ENCODE data around the gene COPB1.

- TF ChIP-seq USF2 (IDR thresholded peaks at IDR 0.05; ENCODE audit: low read depth, low read length) (no peak), USF2 (CRISPR knock-in tag; IDR thresholded peaks at IDR 0.05; ENCODE audit: borderline replicate concordance) (no peak), EZH2 (conservative IDR thresholded peaks at IDR 0.05; ENCODE audit: low read depth, low read length) (no peak), CREB1 (IDR thresholded peaks at IDR 0.05) (no peak), CREB1 (CRISPR knock-in tag; IDR thresholded peaks at IDR 0.05) (no peak), SP4 (CRISPR knock-in tag; IDR thresholded peaks at IDR 0.05) (no peak), ARNTL (CRISPR knock-in tag; IDR thresholded peaks at IDR 0.05) (no peak), DPF2 (CRISPR knock-in tag; IDR thresholded peaks at IDR 0.05; ENCODE audit: borderline replicate concordance, low read depth) (no peak)
Observed at GRCh38 chr11:14522801-14523200, 23.2 kb upstream of the COPB1 start.
